ENCODE results near the gene CSRP2. TPM values are rescaled to one million over a fixed set of nuclear protein-coding genes. Genes with fewer than 3 reads are reported as not detected.

Gene CSRP2
- total RNA-seq, 1 experiment from 2014 or later, result 36.1 TPM

GRCh38 chr12:76848132-76848531 lies 30.7 kb downstream of the CSRP2 start:
- Histone ChIP-seq H3K36me3 (ENCODE audit: control insufficient read depth in 1 of 2, insufficient read depth in 2 of 2, low read length in 2 of 2) (peaks cover 0 to 4% of the 10 kb centered on the region in 2 experiments; a peak in 1 of 4 replicates), H3K27ac (ENCODE audit: low read depth, low read length) (no peak overlapping the region), H3K9me3 (ENCODE audit: control insufficient read depth in 1 of 2, insufficient read depth in 1 of 2, low read depth in 1 of 2, low read length in 2 of 2) (no peaks in the 10 kb centered on the region), H2AFZ (ENCODE audit: low read depth, low read length, poor library complexity, severe bottlenecking) (no peak overlapping the region), H4K20me1 (ENCODE audit: insufficient read depth) (no peaks in the 10 kb centered on the region), H3K4me2 (ENCODE audit: low read length) (no peak overlapping the region), H3K4me3 (replicated peaks in 1 of 2; ENCODE audit: low read depth in 1 of 2, low read length in 2 of 2) (no peak overlapping the region), H3K79me2 (ENCODE audit: insufficient read depth, low read length) (no peaks in the 10 kb centered on the region), H3K27me3 (ENCODE audit: insufficient read depth, low read length) (no peaks in the 10 kb centered on the region), H3K9me2 (ENCODE audit: insufficient read depth) (no peaks in the 10 kb centered on the region), H3K9ac (ENCODE audit: low read length) (no peak overlapping the region), H3K4me1 (ENCODE audit: control insufficient read depth in 1 of 2, insufficient read depth in 2 of 2, low read length in 2 of 2) (no peaks in the 10 kb centered on the region)
- DNase-seq (ENCODE audit: low read depth, low spot score) (no peak), ATAC-seq (no peak)
- CTCF ChIA-PET, result interaction anchor here (1.5 kb wide), 2 partner anchors 27 to 163 kb away, joined by 4 read pairs; no protein-coding TSS in a partner anchor
- POLR2A ChIA-PET, result no interaction called here
- RAD21 ChIA-PET (ENCODE audit: low non-redundant PET in 1 of 2, low total read pairs in 2 of 2, uncharacterized antibody in 2 of 2, unreplicated experiment in 2 of 2), result no interaction called here
- intact Hi-C loops (cut with micrococcal nuclease), result no loop called here
- no peak for TF ChIP-seq ZBTB33 (IDR thresholded peaks at IDR 0.05; ENCODE audit: extremely low read depth, insufficient replicate concordance, low read length)
- TF ChIP-seq ELF1 (IDR thresholded peaks at IDR 0.05; ENCODE audit: borderline replicate concordance, low read depth), result no peak
- TF ChIP-seq MAX (IDR thresholded peaks at IDR 0.05), result no peak
- no peak for TF ChIP-seq CBX3 (IDR thresholded peaks at IDR 0.05; ENCODE audit: low read depth)
- TF ChIP-seq EZH2phosphoT487 (IDR thresholded peaks at IDR 0.05; ENCODE audit: borderline replicate concordance), result no peak
- TF ChIP-seq POLR2AphosphoS5 (IDR thresholded peaks at IDR 0.05; ENCODE audit: low read depth, low read length), result no peak
- no peak for TF ChIP-seq POLR2A (IDR thresholded peaks at IDR 0.05; ENCODE audit: borderline replicate concordance, extremely low read depth, insufficient read depth, insufficient read length)
- TF ChIP-seq YY1 (IDR thresholded peaks at IDR 0.05; ENCODE audit: extremely low read depth, insufficient replicate concordance, low read depth, low read length), result no peak
- TF ChIP-seq JUND (IDR thresholded peaks at IDR 0.05), result no peak
- TF ChIP-seq SRF (IDR thresholded peaks at IDR 0.05; ENCODE audit: low read depth), result no peak
- no peak for TF ChIP-seq CEBPB (IDR thresholded peaks at IDR 0.05; ENCODE audit: low read depth)
- TF ChIP-seq ZFX (IDR thresholded peaks at IDR 0.05), result no peak
- no peak for TF ChIP-seq ZNF274 (IDR thresholded peaks at IDR 0.05; ENCODE audit: low read depth, low read length)
- TF ChIP-seq FOSL1 (IDR thresholded peaks at IDR 0.05; ENCODE audit: low read depth), result no peak
- no peak for TF ChIP-seq SP1 (IDR thresholded peaks at IDR 0.05; ENCODE audit: low read depth)
- no peak for TF ChIP-seq TCF7L2 (IDR thresholded peaks at IDR 0.05; ENCODE audit: borderline replicate concordance, extremely low read depth, insufficient read depth, insufficient read length)
- TF ChIP-seq ATF3 (IDR thresholded peaks at IDR 0.05), result no peak
- no peak for TF ChIP-seq EGR1 (IDR thresholded peaks at IDR 0.05; ENCODE audit: low read depth)
- BruUV-seq (replicated peaks), result no TSS peak

All from HCT116 (cell line).